HEK293 (cell line): ENCODE data around the gene CCNY.

Experiments used
- CTCF ChIA-PET: fragments of 350-600 bp; formaldehyde crosslinking; extraction: SDS; loops from one replicate; lab custom pipeline; 2021; ENCODE audit warnings: antibody characterized with exemption; lab: Yijun Ruan, JAX
- POLR2A ChIA-PET: fragments of 300-600 bp; formaldehyde crosslinking; extraction: SDS; loops from one replicate; lab custom pipeline; 2020; ENCODE audit warnings: antibody characterized with exemption, inconsistent platforms; lab: Yijun Ruan, JAX
- H3K27ac ChIP-seq: fragments of 200-500 bp; sonication (Bioruptor generic); 2 replicates; pipeline ENCODE4 v1.5.1; 2014; ENCODE audit warnings: low read depth, low read length, control low read depth, inconsistent platforms; ENCODE audit errors: extremely low read depth
- H3K36me3 ChIP-seq, 2 experiments: fragments of 200-500 bp in 1 of 2; sonication (Bioruptor generic) in 1 of 2; 1 replicate in 1 of 2; 2 replicates in 1 of 2; pipeline ENCODE4 v1.5.1; 2014 to 2017; ENCODE audit warnings: inconsistent platforms in 2 of 2, low read length in 2 of 2; ENCODE audit not compliant: control insufficient read depth in 2 of 2, insufficient read depth in 1 of 2
- H3K4me1 ChIP-seq: fragments of 200-500 bp; sonication (Bioruptor generic); 2 replicates; pipeline ENCODE4 v1.5.1; 2014; ENCODE audit warnings: mild to moderate bottlenecking, low read length, inconsistent platforms; ENCODE audit not compliant: control insufficient read depth, insufficient read depth
- H3K4me3 ChIP-seq: 2 replicates; pipeline ENCODE4 v1.5.1; 2011; ENCODE audit warnings: low read depth, mild to moderate bottlenecking, control low read depth, low read length, moderate library complexity
- H3K9me3 ChIP-seq: fragments of 200-500 bp; sonication (Bioruptor generic); 2 replicates; pipeline ENCODE4 v1.5.1; 2014; ENCODE audit warnings: low read depth, low read length, inconsistent platforms; ENCODE audit not compliant: control insufficient read depth, insufficient read depth
- EGR2 ChIP-seq: fragments of 450-650 bp; formaldehyde crosslinking; IDR thresholded peaks from 2 replicates; pipeline ENCODE4 v1.5.1; 2016; ENCODE audit warnings: low read depth, missing biosample characterization, missing genetic modification characterization
- HOXC10 ChIP-seq: sonication (generic); formaldehyde crosslinking; IDR thresholded peaks from 2 replicates; pipeline ENCODE4 v1.8.1; 2023; ENCODE audit warnings: mild to moderate bottlenecking, missing genetic modification reagents
- KLF1 ChIP-seq: fragments of 450-650 bp; formaldehyde crosslinking; IDR thresholded peaks from 2 replicates; pipeline ENCODE4 v1.5.1; 2016; ENCODE audit warnings: missing biosample characterization, missing genetic modification characterization
- KLF16 ChIP-seq: fragments of 450-650 bp; formaldehyde crosslinking; IDR thresholded peaks from 2 replicates; pipeline ENCODE4 v1.5.1; 2017; ENCODE audit warnings: missing biosample characterization, missing genetic modification characterization
- PRDM1 ChIP-seq: fragments of 450-650 bp; formaldehyde crosslinking; IDR thresholded peaks from 2 replicates; pipeline ENCODE4; 2016; ENCODE audit warnings: missing biosample characterization, missing genetic modification characterization
- PRDM10 ChIP-seq: fragments of 450-650 bp; formaldehyde crosslinking; IDR thresholded peaks from 2 replicates; pipeline ENCODE4 v1.5.1; 2016; ENCODE audit warnings: missing biosample characterization, missing genetic modification characterization
- TRIM28 ChIP-seq: IDR thresholded peaks from 2 replicates; pipeline ENCODE4 v1.6.1; 2011; ENCODE audit warnings: low read length, control low read depth, borderline replicate concordance
- ZBTB20 ChIP-seq: fragments of 450-650 bp; formaldehyde crosslinking; IDR thresholded peaks from 2 replicates; pipeline ENCODE4 v1.5.1; 2016; ENCODE audit warnings: missing biosample characterization, missing genetic modification characterization
- ZBTB8A ChIP-seq: fragments of 450-650 bp; formaldehyde crosslinking; IDR thresholded peaks from 2 replicates; pipeline ENCODE4 v1.5.1; 2016; ENCODE audit warnings: missing biosample characterization, missing genetic modification characterization
- ZNF10 ChIP-seq: fragments of 450-650 bp; formaldehyde crosslinking; IDR thresholded peaks from 2 replicates; pipeline ENCODE4 v1.5.1; 2017; ENCODE audit warnings: missing biosample characterization, missing genetic modification characterization
- ZNF155 ChIP-seq: fragments of 450-650 bp; formaldehyde crosslinking; IDR thresholded peaks from 2 replicates; pipeline ENCODE4 v1.5.1; 2016; ENCODE audit warnings: missing biosample characterization, missing genetic modification characterization
- ZNF169 ChIP-seq: fragments of 450-650 bp; formaldehyde crosslinking; IDR thresholded peaks from 2 replicates; pipeline ENCODE4 v1.5.1; 2016; ENCODE audit warnings: missing biosample characterization, missing genetic modification characterization
- ZNF18 ChIP-seq: fragments of 450-650 bp; formaldehyde crosslinking; IDR thresholded peaks from 2 replicates; pipeline ENCODE4 v1.5.1; 2016; ENCODE audit warnings: missing biosample characterization, missing genetic modification characterization
- ZNF223 ChIP-seq: fragments of 450-650 bp; formaldehyde crosslinking; IDR thresholded peaks from 2 replicates; pipeline ENCODE4 v1.5.1; 2016; ENCODE audit warnings: missing biosample characterization, missing genetic modification characterization
- ZNF302 ChIP-seq: fragments of 450-650 bp; formaldehyde crosslinking; IDR thresholded peaks from 2 replicates; pipeline ENCODE4 v1.5.1; 2016; ENCODE audit warnings: missing biosample characterization, missing genetic modification characterization, low read depth
- ZNF362 ChIP-seq: fragments of 450-650 bp; formaldehyde crosslinking; IDR thresholded peaks from 2 replicates; pipeline ENCODE4 v1.5.1; 2016; ENCODE audit warnings: missing biosample characterization, missing genetic modification characterization
- ZNF366 ChIP-seq: fragments of 450-650 bp; formaldehyde crosslinking; conservative IDR thresholded peaks from 2 replicates; pipeline ENCODE4 v1.5.1; 2016; ENCODE audit warnings: missing biosample characterization, missing genetic modification characterization
- ZNF449 ChIP-seq: fragments of 450-650 bp; formaldehyde crosslinking; IDR thresholded peaks from 2 replicates; pipeline ENCODE4 v1.5.1; 2017; ENCODE audit warnings: missing biosample characterization, mild to moderate bottlenecking, missing genetic modification characterization, moderate library complexity
- ZNF473 ChIP-seq: fragments of 450-650 bp; formaldehyde crosslinking; IDR thresholded peaks from 2 replicates; pipeline ENCODE4 v1.5.1; 2017; ENCODE audit warnings: missing biosample characterization, missing genetic modification characterization
- ZNF544 ChIP-seq: fragments of 450-650 bp; formaldehyde crosslinking; IDR thresholded peaks from 2 replicates; pipeline ENCODE4 v1.5.0; 2017; ENCODE audit warnings: missing biosample characterization, missing genetic modification characterization
- ZNF555 ChIP-seq: fragments of 450-650 bp; formaldehyde crosslinking; conservative IDR thresholded peaks from 2 replicates; pipeline ENCODE4 v1.5.1; 2017; ENCODE audit warnings: missing biosample characterization, mild to moderate bottlenecking, missing genetic modification characterization, inconsistent platforms
- ZNF624 ChIP-seq: fragments of 450-650 bp; formaldehyde crosslinking; IDR thresholded peaks from 2 replicates; pipeline ENCODE4 v1.5.1; 2017; ENCODE audit warnings: missing biosample characterization, missing genetic modification characterization
- ZNF629 ChIP-seq: fragments of 450-650 bp; formaldehyde crosslinking; IDR thresholded peaks from 2 replicates; pipeline ENCODE4 v1.5.1; 2017; ENCODE audit warnings: missing biosample characterization, missing genetic modification characterization
- ZNF776 ChIP-seq: fragments of 450-650 bp; formaldehyde crosslinking; IDR thresholded peaks from 2 replicates; pipeline ENCODE4 v1.5.0; 2017; ENCODE audit warnings: missing biosample characterization, missing genetic modification characterization, borderline replicate concordance

The CCNY gene

GRCh38 chr10:35412003-35412723, 75.9 kb downstream of the CCNY start (continued):
- TF ChIP-seq ZNF555 (tag by site-specific recombination) = no peak
- no peak for TF ChIP-seq ZNF544 (tag by site-specific recombination)
- no peak for TF ChIP-seq ZNF473 (tag by site-specific recombination)
- no peak for TF ChIP-seq ZBTB8A (tag by site-specific recombination)
- no peak for TF ChIP-seq TRIM28
- 0 out of 2 replicates have a peak, but pooled peaks have one; percentile 20 for TF ChIP-seq ZNF629 (tag by site-specific recombination)
- TF ChIP-seq EGR2 (tag by site-specific recombination) = peak; percentile 79
- TF ChIP-seq ZNF624 = no peak
- TF ChIP-seq ZNF302 = no peak
- TF ChIP-seq ZNF18 (tag by site-specific recombination) = no peak
- TF ChIP-seq KLF1 = no peak
- no peak for TF ChIP-seq ZNF10 (tag by site-specific recombination)
- no peak for TF ChIP-seq ZNF223 (tag by site-specific recombination)
- no peak for TF ChIP-seq ZNF169 (tag by site-specific recombination)
- TF ChIP-seq HOXC10 (CRISPR knock-in tag) = no peak
- no peak for TF ChIP-seq KLF16
- TF ChIP-seq, all 188 proteins: peak for 5

- H3K4me3 ChIP-seq = no peak overlapping the region
- no peaks in the 10 kb centered on the region for H3K9me3 ChIP-seq
- H3K27ac ChIP-seq = no peak overlapping the region
- ChIA-PET POLR2A (interaction anchor here (0.6 to 0.7 kb wide), 2 partner anchors 9 to 518 kb away, joined by 3 to 5 read pairs; no protein-coding TSS in a partner anchor), CTCF (no interaction called here)
- no peaks in the 10 kb centered on the region for H3K36me3 ChIP-seq
- H3K4me1 ChIP-seq = no peaks in the 10 kb centered on the region
- TF ChIP-seq ZNF366 (tag by site-specific recombination) = peak; percentile 50; the same call in 1 of the 2 replicates
- peak; percentile 82 for TF ChIP-seq PRDM10 (tag by site-specific recombination)
- TF ChIP-seq ZBTB20 (tag by site-specific recombination) = peak; percentile 30; the same call in 1 of the 2 replicates
- no peak for TF ChIP-seq ZNF449 (tag by site-specific recombination)
- TF ChIP-seq ZNF362 (tag by site-specific recombination) = no peak
- TF ChIP-seq ZNF629 (tag by site-specific recombination) = no peak
- TF ChIP-seq ZNF776 (tag by site-specific recombination) = no peak
- peak; percentile 20; the same call in 1 of the 2 replicates for TF ChIP-seq PRDM1 (tag by site-specific recombination)
- TF ChIP-seq ZNF155 = no peak
Measured at GRCh38 chr10:35412900-35413491, 76.7 kb downstream of the CCNY start.
